Measurements from ENCODE around the gene PPM1E. TPM values are rescaled to one million over a fixed set of nuclear protein-coding genes. Genes with fewer than 3 reads are reported as not detected.
A peak's percentile ranks its signal among the peaks of the same experiment; 100 is the strongest.
"Not testable (repeated sequence)": the region's sequence is repeated elsewhere in the genome, so short reads cannot be mapped to it uniquely, and the experiment has no call there.

PPM1E gene
- polyA plus RNA-seq, 2 of the 4 experiments (the other 2 are of a cell fraction): 0.05 to 0.25 TPM

DNA sequence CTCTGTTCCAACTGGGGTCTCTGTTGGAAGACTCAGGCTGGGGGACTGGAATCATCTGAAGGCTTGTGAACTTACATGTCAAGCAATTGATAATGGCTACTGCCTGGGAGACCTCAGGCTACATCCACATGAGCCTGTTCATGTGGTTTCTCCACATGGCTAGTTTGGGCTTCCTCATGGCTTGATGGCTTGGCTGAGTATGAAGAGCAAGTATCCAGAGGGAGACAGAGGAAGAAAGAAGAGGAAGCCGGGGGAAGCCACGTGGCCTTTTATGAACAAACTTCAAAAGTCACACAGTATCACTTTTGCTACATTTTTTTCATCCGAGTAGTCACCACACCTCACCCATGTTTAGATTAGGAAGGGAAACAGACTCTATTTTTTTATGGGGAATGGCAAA is 192.2 kb downstream of the PPM1E start:
- no peak overlapping the region for H3K27ac ChIP-seq
- ATAC-seq (no peak), FAIRE-seq (no peak), DNase-seq (ENCODE audit: low read depth in 1 of 2, low spot score in 1 of 2) (no peak)
- no peaks in the 10 kb centered on the region for H3K4me1 ChIP-seq
- no peak overlapping the region for H3K4me2 ChIP-seq
- peaks cover 40% of the 10 kb centered on the region for H3K9me3 ChIP-seq
- TF ChIP-seq GATA3 (IDR thresholded peaks at IDR 0.05; ENCODE audit: borderline replicate concordance) (no peak), PHF8 (IDR thresholded peaks at IDR 0.05; ENCODE audit: borderline replicate concordance, low read depth) (no peak), HOXB5 (CRISPR knock-in tag; IDR thresholded peaks at IDR 0.05) (no peak), HOXA7 (CRISPR knock-in tag; IDR thresholded peaks at IDR 0.05) (no peak), RNF2 (IDR thresholded peaks at IDR 0.05; ENCODE audit: borderline replicate concordance, low read depth) (no peak), HEYL (CRISPR knock-in tag; IDR thresholded peaks at IDR 0.05) (no peak), BHLHE40 (IDR thresholded peaks at IDR 0.05; ENCODE audit: low read depth, low read length) (no peak), HOXB13 (CRISPR knock-in tag; IDR thresholded peaks at IDR 0.05; ENCODE audit: low read depth) (no peak), CHD2 (IDR thresholded peaks at IDR 0.05; ENCODE audit: low read length, partially characterized antibody) (no peak), ESRRA (IDR thresholded peaks at IDR 0.05; ENCODE audit: borderline replicate concordance, low read length) (no peak), POLR2A (IDR thresholded peaks at IDR 0.05; ENCODE audit: low read length) (no peak), TFCP2L1 (CRISPR knock-in tag; IDR thresholded peaks at IDR 0.05) (no peak), FOXS1 (CRISPR knock-in tag; IDR thresholded peaks at IDR 0.05) (no peak), FOSL2 (IDR thresholded peaks at IDR 0.05) (no peak), FOSL2 (CRISPR knock-in tag; IDR thresholded peaks at IDR 0.05) (no peak), NPAS2 (CRISPR knock-in tag; IDR thresholded peaks at IDR 0.05; ENCODE audit: borderline replicate concordance) (no peak), KDM1A (IDR thresholded peaks at IDR 0.05; ENCODE audit: low read depth) (no peak), EHF (CRISPR knock-in tag; IDR thresholded peaks at IDR 0.05) (no peak), EP300 (IDR thresholded peaks at IDR 0.05) (no peak)
- TF ChIP-seq, protein P1, sequence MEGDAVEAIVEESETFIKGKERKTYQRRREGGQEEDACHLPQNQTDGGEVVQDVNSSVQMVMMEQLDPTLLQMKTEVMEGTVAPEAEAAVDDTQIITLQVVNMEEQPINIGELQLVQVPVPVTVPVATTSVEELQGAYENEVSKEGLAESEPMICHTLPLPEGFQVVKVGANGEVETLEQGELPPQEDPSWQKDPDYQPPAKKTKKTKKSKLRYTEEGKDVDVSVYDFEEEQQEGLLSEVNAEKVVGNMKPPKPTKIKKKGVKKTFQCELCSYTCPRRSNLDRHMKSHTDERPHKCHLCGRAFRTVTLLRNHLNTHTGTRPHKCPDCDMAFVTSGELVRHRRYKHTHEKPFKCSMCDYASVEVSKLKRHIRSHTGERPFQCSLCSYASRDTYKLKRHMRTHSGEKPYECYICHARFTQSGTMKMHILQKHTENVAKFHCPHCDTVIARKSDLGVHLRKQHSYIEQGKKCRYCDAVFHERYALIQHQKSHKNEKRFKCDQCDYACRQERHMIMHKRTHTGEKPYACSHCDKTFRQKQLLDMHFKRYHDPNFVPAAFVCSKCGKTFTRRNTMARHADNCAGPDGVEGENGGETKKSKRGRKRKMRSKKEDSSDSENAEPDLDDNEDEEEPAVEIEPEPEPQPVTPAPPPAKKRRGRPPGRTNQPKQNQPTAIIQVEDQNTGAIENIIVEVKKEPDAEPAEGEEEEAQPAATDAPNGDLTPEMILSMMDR (IDR thresholded peaks at IDR 0.05): no peak
- TF ChIP-seq, protein P2, sequence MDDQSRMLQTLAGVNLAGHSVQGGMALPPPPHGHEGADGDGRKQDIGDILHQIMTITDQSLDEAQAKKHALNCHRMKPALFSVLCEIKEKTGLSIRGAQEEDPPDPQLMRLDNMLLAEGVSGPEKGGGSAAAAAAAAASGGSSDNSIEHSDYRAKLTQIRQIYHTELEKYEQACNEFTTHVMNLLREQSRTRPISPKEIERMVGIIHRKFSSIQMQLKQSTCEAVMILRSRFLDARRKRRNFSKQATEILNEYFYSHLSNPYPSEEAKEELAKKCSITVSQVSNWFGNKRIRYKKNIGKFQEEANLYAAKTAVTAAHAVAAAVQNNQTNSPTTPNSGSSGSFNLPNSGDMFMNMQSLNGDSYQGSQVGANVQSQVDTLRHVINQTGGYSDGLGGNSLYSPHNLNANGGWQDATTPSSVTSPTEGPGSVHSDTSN (IDR thresholded peaks at IDR 0.05): no peak
- ChIA-PET POLR2A (no interaction called here), CTCF (no interaction called here)
- H3K4me3 ChIP-seq: no peak overlapping the region
- 16% methylated on average over 3 of the region's 3 CpGs for WGBS (ENCODE audit: missing lambda C conversion rate)

DNA sequence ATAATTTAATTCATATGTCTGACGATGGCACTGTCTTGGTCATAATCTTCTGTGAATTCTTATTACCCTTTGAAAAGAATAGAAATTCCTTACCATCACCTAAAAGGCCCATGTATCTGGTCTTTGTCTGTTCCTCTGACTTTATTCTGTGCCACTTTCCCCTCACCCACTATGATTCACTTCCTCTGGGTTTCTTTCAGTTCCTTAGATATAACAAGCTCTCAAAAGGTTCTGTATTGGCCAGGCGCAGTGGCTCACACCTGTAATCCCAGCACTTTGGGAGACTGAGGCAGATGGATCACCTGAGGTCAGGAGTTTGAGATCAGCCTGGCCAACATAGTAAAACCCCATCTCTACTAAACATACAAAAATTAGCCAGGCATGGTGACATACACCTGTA is 198.7 kb downstream of the PPM1E start:
- H3K4me2 ChIP-seq; POLR2A ChIA-PET; ATAC-seq; DNase-seq (ENCODE audit: low read depth in 1 of 2, low spot score in 1 of 2); H3K27ac ChIP-seq; H3K4me3 ChIP-seq; FAIRE-seq: not testable (repeated sequence)
- 36% methylated on average over 2 of the region's 2 CpGs for WGBS (ENCODE audit: missing lambda C conversion rate)
- H3K4me1 ChIP-seq: peaks cover 11% of the 10 kb centered on the region; the same call in 2 of the 3 replicates
- CTCF ChIA-PET: interaction anchor here (0.9 kb wide), 1 partner anchor 23 kb away, joined by 4 read pairs; no protein-coding TSS in a partner anchor
- peaks cover 40% of the 10 kb centered on the region for H3K9me3 ChIP-seq

DNA sequence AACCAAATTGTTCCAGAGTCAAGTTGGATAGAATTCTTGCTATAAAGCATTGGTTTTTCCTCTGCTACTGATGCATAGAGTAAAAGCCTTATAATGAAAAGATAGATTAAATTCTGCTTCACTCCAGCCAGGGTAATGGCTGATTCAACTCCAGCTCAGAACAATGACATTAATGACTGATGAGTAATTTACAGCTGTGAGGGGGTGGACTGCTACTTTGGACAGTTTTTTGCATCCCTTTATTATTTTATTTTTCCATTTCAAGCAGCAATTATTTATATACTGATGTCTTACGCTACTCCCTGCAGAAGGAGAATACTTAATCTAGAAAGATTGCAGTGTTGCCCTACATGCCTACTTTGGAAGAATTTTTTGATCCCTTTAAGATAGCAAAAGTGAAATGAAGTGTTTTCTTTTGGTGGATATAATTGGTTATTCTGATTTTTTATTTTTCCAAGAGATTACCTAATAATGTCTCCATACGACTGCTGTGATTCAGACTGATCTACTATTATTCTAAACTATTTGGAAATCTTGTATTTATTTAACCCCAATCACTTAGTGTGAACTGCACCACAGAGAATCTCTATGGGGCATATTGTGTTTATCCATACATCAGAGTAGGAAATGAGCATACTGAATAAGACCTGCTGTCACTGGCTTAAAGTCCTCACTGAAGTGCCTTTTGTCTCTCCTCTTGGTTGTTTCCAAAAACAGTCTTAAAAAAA is 201.5 kb downstream of the PPM1E start:
- FAIRE-seq (no peak), DNase-seq (ENCODE audit: low read depth in 1 of 2, low spot score in 1 of 2) (peak in 1 of 2 experiments; percentile 24)

More for the DNA sequence above, 201.5 kb downstream of the PPM1E start:
- Histone ChIP-seq H3K4me3 (no peak overlapping the region), H3K27ac (no peak overlapping the region), H3K4me2 (peak overlapping the region; percentile 20), H3K4me1 (peaks cover 11% of the 10 kb centered on the region; the same call in 2 of the 3 replicates), H3K9me3 (peaks cover 15% of the 10 kb centered on the region)
- TF ChIP-seq ZC3H11A (IDR thresholded peaks at IDR 0.05) (no peak), FOSL2 (IDR thresholded peaks at IDR 0.05) (no peak), FOSL2 (CRISPR knock-in tag; IDR thresholded peaks at IDR 0.05) (peak; percentile 11; the same call in 1 of the 2 replicates), NPAS2 (CRISPR knock-in tag; IDR thresholded peaks at IDR 0.05; ENCODE audit: borderline replicate concordance) (no peak)
- TF ChIP-seq, protein P3, sequence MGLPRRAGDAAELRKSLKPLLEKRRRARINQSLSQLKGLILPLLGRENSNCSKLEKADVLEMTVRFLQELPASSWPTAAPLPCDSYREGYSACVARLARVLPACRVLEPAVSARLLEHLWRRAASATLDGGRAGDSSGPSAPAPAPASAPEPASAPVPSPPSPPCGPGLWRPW (IDR thresholded peaks at IDR 0.05): no peak
- TF ChIP-seq, protein P4, sequence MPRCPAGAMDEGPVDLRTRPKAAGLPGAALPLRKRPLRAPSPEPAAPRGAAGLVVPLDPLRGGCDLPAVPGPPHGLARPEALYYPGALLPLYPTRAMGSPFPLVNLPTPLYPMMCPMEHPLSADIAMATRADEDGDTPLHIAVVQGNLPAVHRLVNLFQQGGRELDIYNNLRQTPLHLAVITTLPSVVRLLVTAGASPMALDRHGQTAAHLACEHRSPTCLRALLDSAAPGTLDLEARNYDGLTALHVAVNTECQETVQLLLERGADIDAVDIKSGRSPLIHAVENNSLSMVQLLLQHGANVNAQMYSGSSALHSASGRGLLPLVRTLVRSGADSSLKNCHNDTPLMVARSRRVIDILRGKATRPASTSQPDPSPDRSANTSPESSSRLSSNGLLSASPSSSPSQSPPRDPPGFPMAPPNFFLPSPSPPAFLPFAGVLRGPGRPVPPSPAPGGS (IDR thresholded peaks at IDR 0.05): no peak
- WGBS (ENCODE audit: missing lambda C conversion rate): 47% methylated on average over 2 of the region's 2 CpGs
- ATAC-seq: no peak; a peak in 1 of 6 replicates
- POLR2A ChIA-PET: no interaction called here
- CTCF ChIA-PET: interaction anchor here (1.1 kb wide), 1 partner anchor 246 kb away, joined by 7 read pairs; no protein-coding TSS in a partner anchor

Measured in A549 (cell line).